Testis (tissue), 2 donors: ENCODE data around the gene BARHL1.

ENCODE experiments used
- POLR2A ChIP-seq: fragments of 450-650 bp; IDR thresholded peaks from one replicate; pipeline ENCODE4 v1.6.1; 2017; ENCODE audit warnings: antibody characterized with exemption, mild to moderate bottlenecking, moderate library complexity
- TF ChIP-seq, protein P1 (sequence below), 3 experiments: fragments of 450-650 bp in 2 of 3; fragments of 200-600 bp in 1 of 3; sonication (generic) in 1 of 3; IDR thresholded peaks; one replicate each; pipeline ENCODE4 v1.5.1; 2016 to 2019; ENCODE audit warnings: antibody characterized with exemption in 3 of 3, mild to moderate bottlenecking in 2 of 3, moderate library complexity in 1 of 3

DNA sequence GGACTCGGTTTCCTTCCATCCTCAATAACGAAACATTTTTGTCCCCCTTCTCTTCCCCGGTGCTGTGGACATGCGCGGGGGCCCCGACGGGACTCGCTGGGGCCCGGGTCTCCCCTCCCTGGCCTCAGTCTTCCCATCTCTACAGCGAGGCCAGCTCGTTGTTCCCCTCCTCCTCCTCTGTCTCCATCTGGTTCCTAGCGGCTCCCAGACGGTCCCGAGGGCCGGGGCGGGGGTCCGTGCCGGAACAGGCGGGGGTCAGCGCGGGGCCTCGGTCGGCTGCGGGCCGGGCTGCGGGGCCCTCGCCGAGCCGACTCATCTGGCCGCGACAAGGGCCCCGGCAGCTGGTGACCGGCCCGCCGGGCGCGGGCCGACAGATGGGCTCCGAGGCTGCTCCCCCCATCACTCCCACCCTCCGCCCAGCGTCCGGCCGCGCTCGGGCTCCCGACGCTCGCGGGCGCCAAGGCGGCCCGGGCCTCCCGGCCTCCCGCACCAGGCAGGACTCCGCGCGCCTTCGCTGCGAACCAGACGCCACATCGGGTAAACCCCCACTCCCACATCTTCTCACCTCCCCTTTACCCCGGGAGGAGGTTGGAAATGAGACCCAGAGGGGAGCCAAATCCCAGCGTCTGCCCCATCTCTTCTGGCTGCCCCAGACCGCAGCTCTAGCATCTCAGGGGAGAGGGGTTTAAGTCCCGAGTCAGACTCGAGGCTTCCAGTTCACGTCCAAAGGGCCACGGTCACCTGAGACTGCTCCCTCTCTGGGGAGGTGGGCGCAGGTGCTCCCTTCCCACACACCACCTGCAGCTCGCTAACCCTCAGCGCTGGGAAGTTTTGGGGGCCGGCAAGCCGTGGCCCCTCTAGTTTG lies 8.1 kb downstream of the BARHL1 start:
- TF ChIP-seq, protein P1, sequence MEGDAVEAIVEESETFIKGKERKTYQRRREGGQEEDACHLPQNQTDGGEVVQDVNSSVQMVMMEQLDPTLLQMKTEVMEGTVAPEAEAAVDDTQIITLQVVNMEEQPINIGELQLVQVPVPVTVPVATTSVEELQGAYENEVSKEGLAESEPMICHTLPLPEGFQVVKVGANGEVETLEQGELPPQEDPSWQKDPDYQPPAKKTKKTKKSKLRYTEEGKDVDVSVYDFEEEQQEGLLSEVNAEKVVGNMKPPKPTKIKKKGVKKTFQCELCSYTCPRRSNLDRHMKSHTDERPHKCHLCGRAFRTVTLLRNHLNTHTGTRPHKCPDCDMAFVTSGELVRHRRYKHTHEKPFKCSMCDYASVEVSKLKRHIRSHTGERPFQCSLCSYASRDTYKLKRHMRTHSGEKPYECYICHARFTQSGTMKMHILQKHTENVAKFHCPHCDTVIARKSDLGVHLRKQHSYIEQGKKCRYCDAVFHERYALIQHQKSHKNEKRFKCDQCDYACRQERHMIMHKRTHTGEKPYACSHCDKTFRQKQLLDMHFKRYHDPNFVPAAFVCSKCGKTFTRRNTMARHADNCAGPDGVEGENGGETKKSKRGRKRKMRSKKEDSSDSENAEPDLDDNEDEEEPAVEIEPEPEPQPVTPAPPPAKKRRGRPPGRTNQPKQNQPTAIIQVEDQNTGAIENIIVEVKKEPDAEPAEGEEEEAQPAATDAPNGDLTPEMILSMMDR (IDR thresholded peaks at IDR 0.05): no peak
- no peak for TF ChIP-seq POLR2A
